Neural progenitor cell (in vitro differentiated cells): ENCODE measurements around the gene TLCD2.

Experiments used
- CTCF ChIP-seq: fragments of 200-600 bp; sonication (generic); IDR thresholded peaks from 2 replicates; pipeline ENCODE4 v1.5.1; 2017; ENCODE audit warnings: antibody characterized with exemption, mild to moderate bottlenecking
- EZH2 ChIP-seq: fragments of 200-600 bp; sonication (generic); IDR thresholded peaks from 2 replicates; pipeline ENCODE4 v1.6.1; 2017; ENCODE audit warnings: antibody characterized with exemption, mild to moderate bottlenecking, moderate library complexity
- EZH2phosphoT487 ChIP-seq: fragments of 200-600 bp; sonication (generic); IDR thresholded peaks from 2 replicates; pipeline ENCODE4 v1.6.1; 2017; ENCODE audit warnings: antibody characterized with exemption

GRCh38 chr17:1707107-1707506, 3.1 kb downstream of the TLCD2 start:
- no peak for TF ChIP-seq CTCF
- no peak for TF ChIP-seq EZH2
- TF ChIP-seq EZH2phosphoT487: no peak
